HG03457 (cell line): ENCODE data around the gene CLCNKA.

Source experiments
- ATAC-seq: cut with Tn5 transposase; IDR thresholded peaks from one replicate; pipeline ENCODE4 v1.9.1; 2021; ENCODE audit warnings: moderate number of reproducible peaks; ENCODE audit not compliant: unreplicated experiment

The CLCNKA gene

GRCh38 chr1:16076031-16076864 is 54.4 kb downstream of the CLCNKA start:
- no peak for ATAC-seq

- ATAC-seq: no peak
Observed at GRCh38 chr1:16076865-16077238, 55.0 kb downstream of the CLCNKA start.

- ATAC-seq: no peak
Observed at GRCh38 chr1:16077406-16078245, 55.8 kb downstream of the CLCNKA start.

GRCh38 chr1:16078925-16079656 is 57.3 kb downstream of the CLCNKA start:
- ATAC-seq: no peak

GRCh38 chr1:16080422-16081150 is 58.8 kb downstream of the CLCNKA start:
- no peak for ATAC-seq

- ATAC-seq: no peak
Observed at GRCh38 chr1:16081636-16082035, 59.8 kb downstream of the CLCNKA start.

GRCh38 chr1:16082283-16083038 is 60.6 kb downstream of the CLCNKA start:
- no peak for ATAC-seq

GRCh38 chr1:16083486-16083885 is 61.6 kb downstream of the CLCNKA start:
- no peak for ATAC-seq
